Gastrocnemius medialis (tissue), 4 donors: ENCODE results near the gene ATP6V1F. TPM values are rescaled to one million over a fixed set of nuclear protein-coding genes. Genes with fewer than 3 reads are reported as not detected.

ENCODE experiments used
- ATAC-seq, 2 donors: fragments of 150-250 bp; one replicate each; pipeline ENCODE4 v1.9.1; 2016
- DNase-seq, 2 donors: peaks; one replicate each; pipeline ENCODE4 v3.0.0-alpha.2; 2019
- H3K27ac ChIP-seq, 4 donors: fragments of 200-600 bp; sonication (generic); 1 replicate in 1 of 4; 2 replicates in 3 of 4; pipeline ENCODE4 v1.5.1; 2016 to 2018; ENCODE audit warnings: mild to moderate bottlenecking in 2 of 4, moderate library complexity in 1 of 4
- H3K27me3 ChIP-seq, 3 donors: fragments of 200-600 bp; sonication (generic) in 2 of 3; 1 replicate in 1 of 3; 2 replicates in 2 of 3; pipeline versions ENCODE4 v1.5.1 to v1.6.0; 2016 to 2019; ENCODE audit warnings: mild to moderate bottlenecking in 1 of 3, moderate library complexity in 1 of 3
- H3K36me3 ChIP-seq, 2 donors: fragments of 200-600 bp; sonication (generic) in 1 of 2; one replicate each; pipeline ENCODE4 v1.5.1; 2017 to 2018
- H3K4me1 ChIP-seq, 2 donors: fragments of 200-600 bp; sonication (generic) in 1 of 2; one replicate each; pipeline ENCODE4 v1.5.1; 2016 to 2017; ENCODE audit warnings: mild to moderate bottlenecking in 2 of 2
- H3K4me3 ChIP-seq, 4 donors: fragments of 200-600 bp; sonication (generic) in 3 of 4; 1 replicate in 1 of 4; 2 replicates in 3 of 4; pipeline ENCODE4 v1.5.1; 2016 to 2019; ENCODE audit warnings: mild to moderate bottlenecking in 2 of 4
- H3K9me3 ChIP-seq, 3 donors: fragments of 200-600 bp; sonication (generic) in 2 of 3; 1 replicate in 1 of 3; 2 replicates in 2 of 3; pipeline ENCODE4 v1.5.1; 2016 to 2019
- POLR2A ChIP-seq, 2 donors: fragments of 450-650 bp; IDR thresholded peaks; one replicate each; pipeline ENCODE4 v1.6.1; 2017; ENCODE audit warnings: antibody characterized with exemption in 2 of 2, mild to moderate bottlenecking in 2 of 2, moderate library complexity in 2 of 2
- in situ Hi-C, 4 donors: fragments of 200-750 bp; cut with MboI; loops; one replicate each; pipeline versions ENCODE4 v1.15.0 to v1.8.0; 2017; ENCODE audit warnings: low sequenced_read_pairs in 4 of 4
- intact Hi-C: fragments of 100-400 bp; cut with DNase I; formaldehyde crosslinking; loops from one replicate; pipeline ENCODE4 v1.15.1; 2023; ENCODE audit warnings: low total_unique reads
- total RNA-seq, 4 donors: library from RNA; depleted of rRNA; stranded (reverse); fragments of >200 nt; gene quantifications; one replicate each; pipeline versions ENCODE4 v1.1.0 to v1.2.3, GENCODE V29; 2016
- TF ChIP-seq, protein P1 (sequence below), 5 experiments: fragments of 450-650 bp in 3 of 5; fragments of 200-600 bp in 2 of 5; sonication (generic) in 2 of 5; IDR thresholded peaks in 4 of 5; conservative IDR thresholded peaks in 1 of 5; 1 replicate in 4 of 5; 2 replicates in 1 of 5; pipeline ENCODE4 v1.5.1; 2016 to 2019; ENCODE audit warnings: antibody characterized with exemption in 5 of 5, mild to moderate bottlenecking in 3 of 5, moderate library complexity in 3 of 5

The ATP6V1F gene
- total RNA-seq, 4 donors from 2014 or later, result 79.3 to 99.2 (median 82.3) TPM

- TF ChIP-seq, protein P1, sequence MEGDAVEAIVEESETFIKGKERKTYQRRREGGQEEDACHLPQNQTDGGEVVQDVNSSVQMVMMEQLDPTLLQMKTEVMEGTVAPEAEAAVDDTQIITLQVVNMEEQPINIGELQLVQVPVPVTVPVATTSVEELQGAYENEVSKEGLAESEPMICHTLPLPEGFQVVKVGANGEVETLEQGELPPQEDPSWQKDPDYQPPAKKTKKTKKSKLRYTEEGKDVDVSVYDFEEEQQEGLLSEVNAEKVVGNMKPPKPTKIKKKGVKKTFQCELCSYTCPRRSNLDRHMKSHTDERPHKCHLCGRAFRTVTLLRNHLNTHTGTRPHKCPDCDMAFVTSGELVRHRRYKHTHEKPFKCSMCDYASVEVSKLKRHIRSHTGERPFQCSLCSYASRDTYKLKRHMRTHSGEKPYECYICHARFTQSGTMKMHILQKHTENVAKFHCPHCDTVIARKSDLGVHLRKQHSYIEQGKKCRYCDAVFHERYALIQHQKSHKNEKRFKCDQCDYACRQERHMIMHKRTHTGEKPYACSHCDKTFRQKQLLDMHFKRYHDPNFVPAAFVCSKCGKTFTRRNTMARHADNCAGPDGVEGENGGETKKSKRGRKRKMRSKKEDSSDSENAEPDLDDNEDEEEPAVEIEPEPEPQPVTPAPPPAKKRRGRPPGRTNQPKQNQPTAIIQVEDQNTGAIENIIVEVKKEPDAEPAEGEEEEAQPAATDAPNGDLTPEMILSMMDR (IDR thresholded peaks at IDR 0.05 in 4 of 5, conservative IDR thresholded peaks at IDR 0.05 in 1 of 5), result no peak
- no peak for TF ChIP-seq POLR2A (IDR thresholded peaks at IDR 0.05)
- ATAC-seq (no peak), DNase-seq (no peak)
- H3K27me3 ChIP-seq, result no peaks in the 10 kb centered on the region
- H3K9me3 ChIP-seq, result no peaks in the 10 kb centered on the region
- in situ Hi-C loops, result no loop called here
- H3K27ac ChIP-seq, result peak overlapping the region; percentile 55 to 99 (median 96)
- no peaks in the 10 kb centered on the region for H3K4me1 ChIP-seq
- intact Hi-C loops, result no loop called here
- no peak overlapping the region for H3K4me3 ChIP-seq
- H3K36me3 ChIP-seq, result peaks cover 0 to 100% of the 10 kb centered on the region in 2 donors
These were observed 13.5 kb upstream of the ATP6V1F start for GRCh38 chr7:128849156-128849515.

- no peak for TF ChIP-seq POLR2A (IDR thresholded peaks at IDR 0.05)
- TF ChIP-seq, protein P1 (IDR thresholded peaks at IDR 0.05 in 4 of 5, conservative IDR thresholded peaks at IDR 0.05 in 1 of 5), result no peak
- intact Hi-C loops (no loop called here), in situ Hi-C loops (loop anchor here in 1 of 4 donors (25.0 kb wide), 1 partner anchor 388 kb away; the partner anchor contains the start of gene HILPDA)
- H3K4me3 ChIP-seq, result no peak overlapping the region
- H3K9me3 ChIP-seq, result no peaks in the 10 kb centered on the region
- H3K27ac ChIP-seq, result peak overlapping the region; percentile 55 to 99 (median 96)
- ATAC-seq, result no peak
- H3K27me3 ChIP-seq, result no peaks in the 10 kb centered on the region
- no peak for DNase-seq
- peaks cover 4 to 100% of the 10 kb centered on the region in 2 donors for H3K36me3 ChIP-seq
- H3K4me1 ChIP-seq, result no peaks in the 10 kb centered on the region
These were observed 12.7 kb upstream of the ATP6V1F start for GRCh38 chr7:128849804-128850490.

- H3K27me3 ChIP-seq, result no peaks in the 10 kb centered on the region
- no peak overlapping the region for H3K4me3 ChIP-seq
- peaks cover 0 to 5% of the 10 kb centered on the region in 2 donors for H3K4me1 ChIP-seq
- no peak for DNase-seq
- TF ChIP-seq POLR2A (IDR thresholded peaks at IDR 0.05), result peak in 1 of 2 donors; percentile 5
- TF ChIP-seq, protein P1 (IDR thresholded peaks at IDR 0.05 in 4 of 5, conservative IDR thresholded peaks at IDR 0.05 in 1 of 5), result no peak
- intact Hi-C loops (no loop called here), in situ Hi-C loops (loop anchor here in 1 of 4 donors (25.0 kb wide), 1 partner anchor 390 kb away; the partner anchor contains the start of gene HILPDA)
- no peaks in the 10 kb centered on the region for H3K9me3 ChIP-seq
- no peak for ATAC-seq
- peak overlapping the region; percentile 55 to 99 (median 96) for H3K27ac ChIP-seq
- H3K36me3 ChIP-seq, result peaks cover 4 to 96% of the 10 kb centered on the region in 2 donors
These were observed 10.0 kb upstream of the ATP6V1F start for GRCh38 chr7:128852537-128853254.

GRCh38 chr7:128853799-128854198, 8.9 kb upstream of the ATP6V1F start:
- in situ Hi-C loops, result loop anchor here in 1 of 4 donors (25.0 kb wide), 1 partner anchor 391 kb away; the partner anchor contains the start of gene HILPDA
- intact Hi-C loops, result no loop called here
- Histone ChIP-seq H3K27ac (peak overlapping the region; percentile 55 to 99 (median 96)), H3K4me3 (no peak overlapping the region), H3K27me3 (no peaks in the 10 kb centered on the region), H3K36me3 (peaks cover 4 to 85% of the 10 kb centered on the region in 2 donors), H3K9me3 (no peaks in the 10 kb centered on the region), H3K4me1 (peaks cover 1 to 12% of the 10 kb centered on the region in 2 donors)
- TF ChIP-seq, protein P1 (IDR thresholded peaks at IDR 0.05 in 4 of 5, conservative IDR thresholded peaks at IDR 0.05 in 1 of 5), result no peak
- no peak for TF ChIP-seq POLR2A (IDR thresholded peaks at IDR 0.05)
- DNase-seq (no peak), ATAC-seq (no peak)
